NCI-H2107 (cell line): ENCODE data around the gene SURF1.
"Not testable (repeated sequence)": the region's sequence is repeated elsewhere in the genome, so short reads cannot be mapped to it uniquely, and the experiment has no call there.

Experiments
- DNase-seq: peaks from one replicate; lab custom pipeline; 2025; lab: John Stamatoyannopoulos, UW

SURF1 gene

GRCh38 chr9:133356391-133357091 lies at the start of gene SURF1, which contains the start of gene SURF2:
SURF1 (minus strand) TSS chr9:133356487; CDS start chr9:133356453, 34 bp downstream.
SURF2 (plus strand) TSS chr9:133356550; CDS start chr9:133356593, 43 bp downstream.
- DNase-seq = peak; percentile 52

- DNase-seq = no peak
These were observed 49.5 kb upstream of the SURF1 start for GRCh38 chr9:133405508-133406438.

DNA sequence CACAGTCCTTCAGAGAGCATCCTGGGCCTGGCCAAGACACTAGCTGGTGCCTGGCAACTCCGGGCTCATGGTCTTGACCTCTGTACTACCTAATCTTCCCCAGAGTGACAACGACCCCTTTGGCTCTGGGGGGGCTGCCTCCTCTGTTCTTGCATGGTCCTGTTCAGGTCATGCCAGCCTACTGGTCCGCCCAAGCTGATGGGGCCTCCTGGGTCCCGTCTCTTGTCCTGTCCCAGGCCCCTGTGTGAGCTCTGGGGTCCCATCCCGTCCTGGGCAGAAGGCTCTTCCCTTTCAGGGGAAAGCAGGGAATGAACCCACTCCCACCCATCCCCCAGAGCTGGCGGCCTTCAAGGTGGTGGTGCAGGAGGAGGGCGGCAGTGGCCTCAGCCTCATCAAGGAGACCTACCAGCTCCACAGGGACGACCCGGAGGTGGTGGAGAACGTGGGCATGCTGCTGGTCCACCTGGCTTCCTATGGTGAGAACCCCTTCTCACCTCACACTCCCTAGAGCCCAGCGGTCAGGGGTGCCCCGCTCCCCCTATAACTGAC lies 48.2 kb upstream of the SURF1 start:
- no peak for DNase-seq

GRCh38 chr9:133403766-133404453 lies 47.6 kb upstream of the SURF1 start:
- DNase-seq = peak; percentile 29

- no peak for DNase-seq
These were observed 46.4 kb upstream of the SURF1 start for GRCh38 chr9:133402689-133403088.

- no peak for DNase-seq
These were observed 45.3 kb upstream of the SURF1 start for GRCh38 chr9:133401588-133401987.

DNA sequence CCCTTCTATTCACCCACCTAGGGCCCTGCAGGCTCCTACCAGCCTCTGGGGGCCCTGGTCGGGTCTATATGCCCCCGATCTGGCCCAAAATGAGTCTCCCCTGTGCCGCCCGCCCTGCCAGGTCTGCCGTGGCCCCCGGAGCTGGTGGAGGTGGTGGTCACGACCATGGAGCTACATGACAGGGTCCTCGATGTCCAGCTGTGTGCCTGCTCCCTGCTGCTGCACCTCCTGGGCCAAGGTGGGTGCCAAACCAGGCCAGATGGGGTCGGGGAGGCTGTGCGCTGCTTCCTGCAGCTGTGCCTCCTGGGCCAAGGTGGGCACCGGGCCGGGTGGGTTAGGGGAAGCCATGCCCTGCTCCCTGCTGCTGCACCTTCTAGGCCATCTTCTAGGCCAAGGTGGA lies 44.0 kb upstream of the SURF1 start:
- DNase-seq = no peak

DNA sequence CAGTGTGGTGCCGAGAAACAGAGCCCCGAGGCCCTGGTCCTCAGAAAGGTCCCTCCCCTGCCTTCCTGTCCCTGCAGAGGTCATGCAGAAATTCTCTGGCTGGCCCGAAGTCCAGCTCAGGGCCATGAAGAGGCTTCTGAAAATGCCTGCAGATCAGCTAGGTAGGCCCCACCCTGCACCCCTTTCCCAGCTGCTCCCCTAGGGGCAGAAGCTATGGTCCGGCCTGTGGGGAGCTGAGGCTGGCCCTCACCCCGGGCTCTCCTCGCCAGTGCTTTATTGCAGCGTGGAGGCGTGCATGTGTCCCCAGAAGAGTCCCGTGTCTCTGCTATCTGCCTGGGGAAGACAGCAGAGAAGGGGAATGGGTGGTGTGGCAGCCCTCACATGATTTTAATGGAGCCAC lies 41.6 kb upstream of the SURF1 start:
- no peak for DNase-seq

GRCh38 chr9:133397370-133397769 lies 41.1 kb upstream of the SURF1 start:
- DNase-seq = no peak

DNA sequence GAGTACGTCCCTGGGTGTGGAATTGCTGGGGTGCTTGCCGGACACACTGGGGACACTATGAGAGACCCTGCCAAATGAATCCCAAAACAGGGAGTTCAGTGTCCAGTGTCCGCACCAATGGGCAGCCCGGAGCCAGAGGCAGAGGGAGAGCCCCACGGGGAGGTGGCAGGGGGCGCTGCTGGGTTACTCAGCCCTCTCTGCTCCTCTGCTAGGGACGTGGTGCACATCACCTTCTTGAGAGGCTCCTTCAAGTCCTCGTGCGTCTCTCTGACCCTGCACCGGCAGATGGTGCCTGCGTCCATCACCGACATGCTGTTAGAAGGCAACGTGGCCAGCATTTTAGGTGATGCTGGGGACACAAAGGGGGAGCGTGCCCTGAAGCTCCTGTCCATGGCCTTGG lies 40.7 kb upstream of the SURF1 start:
- DNase-seq = no peak

DNA sequence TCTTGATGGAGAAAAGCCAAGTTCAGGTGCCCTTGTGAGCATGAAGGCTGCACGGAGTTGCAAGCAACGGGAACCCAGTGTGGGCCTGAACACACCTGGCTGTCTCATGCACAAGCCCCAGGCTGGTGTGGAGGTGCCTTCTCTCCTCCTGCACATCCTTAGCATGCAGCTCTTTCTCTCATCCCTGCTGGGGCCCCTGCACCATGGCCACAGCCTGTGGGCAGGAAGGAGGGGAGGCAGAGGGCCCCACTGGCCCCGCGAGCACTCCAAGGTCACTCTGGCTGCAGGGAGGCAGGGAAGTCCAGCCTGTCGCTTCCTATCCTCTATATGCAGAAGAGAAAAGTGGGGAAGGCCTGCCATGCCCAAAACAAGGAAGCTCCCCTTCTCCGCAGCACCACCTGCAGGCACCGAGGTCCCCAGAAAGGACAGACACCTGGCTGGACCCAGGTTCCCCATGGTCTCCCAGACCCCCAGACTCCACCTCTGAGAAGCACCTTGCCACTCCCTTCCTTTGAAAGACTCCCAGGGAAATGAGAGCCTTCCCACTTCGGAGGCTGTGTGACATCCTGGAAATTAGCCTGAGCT lies 38.5 kb upstream of the SURF1 start:
- DNase-seq = no peak

GRCh38 chr9:133393399-133393798 lies 37.1 kb upstream of the SURF1 start:
- DNase-seq = no peak

DNA sequence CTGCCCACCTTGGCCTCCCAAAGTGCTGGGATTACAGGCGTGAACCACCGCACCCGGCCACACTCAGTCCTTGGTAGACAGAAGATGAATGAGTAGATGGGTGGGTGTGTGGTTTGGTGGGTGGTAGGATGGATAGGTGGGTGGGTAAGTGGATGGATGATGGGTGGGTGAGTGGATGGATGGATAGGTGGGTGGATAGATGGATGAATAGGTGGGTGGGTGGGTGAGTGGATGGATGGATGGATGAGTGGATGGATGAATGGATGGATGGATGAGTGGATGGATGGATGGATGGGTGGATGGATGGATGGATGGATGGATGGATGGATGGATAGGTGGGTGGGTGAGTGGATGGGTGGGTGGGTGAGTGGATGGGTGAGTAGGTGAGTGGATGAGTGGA lies 36.0 kb upstream of the SURF1 start:
- DNase-seq = not testable (repeated sequence)

DNA sequence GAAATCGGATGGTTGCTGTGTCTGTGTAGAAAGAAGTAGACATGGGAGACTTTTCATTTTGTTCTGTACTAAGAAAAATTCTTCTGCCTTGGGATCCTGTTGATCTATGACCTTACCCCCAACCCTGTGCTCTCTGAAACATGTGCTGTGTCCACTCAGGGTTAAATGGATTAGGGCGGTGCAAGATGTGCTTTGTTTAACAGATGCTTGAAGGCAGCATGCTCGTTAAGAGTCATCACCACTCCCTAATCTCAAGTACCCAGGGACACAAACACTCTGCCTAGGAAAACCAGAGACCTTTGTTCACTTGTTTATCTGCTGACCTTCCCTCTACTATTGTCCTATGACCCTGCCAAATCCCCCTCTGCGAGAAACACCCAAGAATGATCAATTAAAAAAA lies 35.2 kb upstream of the SURF1 start:
- DNase-seq = not testable (repeated sequence)

DNA sequence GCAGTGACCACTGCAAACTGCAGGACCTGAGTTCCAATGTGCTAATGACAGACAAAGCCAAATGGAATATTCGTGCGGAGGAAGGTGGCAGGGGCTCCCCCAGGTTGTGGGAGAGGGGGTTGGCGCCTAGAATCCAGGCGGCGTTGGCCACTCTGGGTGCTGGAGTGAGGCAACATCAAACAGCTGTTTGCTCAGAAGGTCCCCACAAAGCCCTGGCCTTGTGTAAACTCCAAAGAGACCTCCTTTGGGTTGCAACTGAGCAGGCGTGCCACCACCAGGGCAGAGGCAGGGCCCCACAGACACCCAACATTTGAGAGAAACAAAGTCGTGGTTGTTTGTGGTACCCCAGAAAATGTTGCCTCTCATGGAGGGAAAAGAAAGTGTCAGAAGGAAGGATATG lies 34.4 kb upstream of the SURF1 start:
- DNase-seq = no peak

DNA sequence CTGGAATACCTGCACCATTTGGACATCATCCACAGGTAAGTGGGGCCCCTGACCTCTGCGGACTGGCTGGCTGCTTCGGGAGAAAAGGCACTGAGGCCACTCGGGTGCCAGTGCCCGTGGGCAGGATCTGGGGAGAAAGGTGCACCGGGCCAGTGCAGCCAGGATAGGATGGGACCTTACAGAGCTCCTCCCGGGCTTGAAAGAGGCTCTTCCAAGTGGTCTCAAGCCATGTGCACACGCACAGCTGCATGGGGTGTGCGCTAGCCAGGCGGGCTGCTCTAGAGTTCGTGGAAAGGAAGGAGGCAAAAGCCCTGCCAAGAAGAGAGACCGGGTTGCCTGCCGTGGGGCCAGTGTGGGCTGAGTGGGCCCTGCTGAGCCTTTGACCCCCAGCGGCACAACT lies 33.3 kb upstream of the SURF1 start:
- no peak for DNase-seq

DNA sequence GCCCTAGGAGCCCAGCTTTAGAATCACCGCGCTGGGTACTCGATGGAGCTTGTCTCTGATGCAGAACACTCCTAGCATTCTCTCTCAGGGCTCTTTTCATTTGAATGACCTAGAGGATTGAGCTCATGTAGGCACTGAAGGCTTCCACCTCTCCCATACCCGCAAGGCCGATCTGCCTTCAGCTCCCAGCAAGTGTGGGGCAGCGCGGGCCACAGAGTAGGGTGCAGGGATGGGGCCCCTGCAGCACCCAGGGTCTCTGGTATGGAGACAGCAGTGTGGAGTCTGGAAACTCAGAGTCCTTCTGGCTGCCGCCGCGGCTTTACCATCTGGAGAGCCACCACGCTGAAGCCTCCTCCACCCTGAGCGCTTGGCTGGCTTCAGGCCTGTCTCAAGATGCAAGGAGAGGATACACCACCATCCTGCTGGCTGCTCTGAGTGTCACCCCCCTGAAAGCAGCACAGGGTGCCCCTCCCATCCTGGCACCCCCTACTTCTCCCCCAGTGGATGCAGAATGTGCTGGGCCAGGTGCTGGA lies 32.8 kb upstream of the SURF1 start:
- no peak for DNase-seq

DNA sequence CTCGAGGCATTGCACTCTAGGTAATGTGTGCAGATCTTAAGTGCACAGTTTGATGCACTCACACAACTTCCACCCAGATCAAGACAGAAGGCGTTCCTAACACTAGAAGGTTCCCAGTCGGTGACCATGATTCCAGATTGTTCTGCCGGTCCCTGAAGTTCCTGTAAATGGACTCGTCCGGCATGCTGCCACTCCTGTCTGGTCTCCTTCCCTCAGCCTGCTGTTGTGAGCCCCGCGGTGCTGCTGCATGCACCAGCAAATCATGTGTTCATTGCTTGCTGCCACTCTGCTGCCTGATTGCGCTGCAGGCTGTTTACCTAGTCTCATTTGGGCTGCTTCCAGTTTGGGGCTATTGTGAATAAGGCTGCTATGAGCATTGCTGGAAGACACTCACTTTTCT lies 31.4 kb upstream of the SURF1 start:
- no peak for DNase-seq

DNA sequence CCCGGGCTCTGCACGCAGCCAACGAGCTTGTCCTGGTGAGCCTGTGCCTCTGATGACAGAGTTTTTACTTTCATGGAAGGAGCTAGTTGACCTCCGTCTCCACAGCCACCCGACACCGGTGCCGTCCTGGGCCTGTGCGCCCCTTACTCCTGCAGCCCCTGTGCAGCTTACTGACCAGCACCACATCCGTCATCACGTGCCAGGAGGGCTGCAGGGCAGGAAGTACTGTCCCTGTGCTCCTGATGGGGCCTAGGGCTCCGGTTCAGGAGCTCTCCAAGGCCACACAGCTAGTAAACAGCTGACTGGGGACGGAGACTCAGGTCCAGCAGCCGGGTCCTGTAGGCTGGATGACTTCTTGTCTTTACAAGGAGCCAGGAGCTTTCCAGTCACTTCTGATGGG lies 30.1 kb upstream of the SURF1 start:
- DNase-seq = no peak

GRCh38 chr9:133385452-133385851 lies 29.2 kb upstream of the SURF1 start:
- DNase-seq = no peak

GRCh38 chr9:133384736-133385321 lies 28.5 kb upstream of the SURF1 start:
- DNase-seq = no peak
